GM19324 (cell line): ENCODE measurements around the gene SH3RF1.
A peak's percentile ranks its signal among the peaks of the same experiment; 100 is the strongest.

ENCODE experiments used
- ATAC-seq: cut with Tn5 transposase; IDR thresholded peaks from one replicate; pipeline ENCODE4 v1.9.1; 2021; ENCODE audit warnings: mild to moderate bottlenecking, moderate library complexity; ENCODE audit not compliant: unreplicated experiment, low FRiP score

Gene SH3RF1

GRCh38 chr4:169167957-169168858, 102.5 kb downstream of the SH3RF1 start:
- ATAC-seq: peak; percentile 78

DNA sequence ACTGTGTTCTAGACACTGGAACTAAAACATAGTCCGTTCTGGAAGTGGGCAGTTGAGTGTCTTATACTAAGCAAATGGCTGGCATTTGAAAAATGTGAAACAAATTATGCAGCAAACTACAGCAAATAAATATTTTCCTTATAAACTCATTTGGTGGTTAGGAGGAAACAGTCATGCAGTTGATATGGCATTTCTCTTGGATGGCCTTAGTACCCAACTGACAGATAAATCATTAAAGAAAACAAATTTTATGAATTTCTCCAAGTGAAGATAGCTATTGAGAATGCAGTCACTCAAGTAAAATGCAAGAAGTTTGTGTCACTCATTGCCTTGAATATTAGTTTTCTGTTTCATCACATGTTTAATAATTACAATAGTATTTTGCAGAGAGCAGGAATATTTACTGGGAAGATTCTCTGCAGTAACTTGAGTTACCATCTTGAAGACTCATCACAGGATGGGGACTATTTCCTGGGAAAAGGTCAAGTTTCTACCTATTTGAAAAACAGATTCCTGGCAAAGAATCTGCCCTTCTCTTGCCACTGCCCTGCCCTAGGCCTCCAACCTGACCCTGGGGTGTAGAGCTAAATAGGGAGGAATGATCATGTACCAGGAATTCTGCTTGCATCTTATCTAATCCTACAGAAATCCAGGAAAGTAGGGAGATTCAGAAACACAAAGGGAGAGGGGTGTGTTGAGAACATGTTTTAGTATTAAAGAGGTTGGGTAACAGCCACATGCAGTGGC, 105.9 kb downstream of the SH3RF1 start:
- ATAC-seq: no peak

GRCh38 chr4:169163947-169164668, 106.6 kb downstream of the SH3RF1 start:
- no peak for ATAC-seq

- no peak for ATAC-seq
Measured at GRCh38 chr4:169163495-169163894, 107.3 kb downstream of the SH3RF1 start.

DNA sequence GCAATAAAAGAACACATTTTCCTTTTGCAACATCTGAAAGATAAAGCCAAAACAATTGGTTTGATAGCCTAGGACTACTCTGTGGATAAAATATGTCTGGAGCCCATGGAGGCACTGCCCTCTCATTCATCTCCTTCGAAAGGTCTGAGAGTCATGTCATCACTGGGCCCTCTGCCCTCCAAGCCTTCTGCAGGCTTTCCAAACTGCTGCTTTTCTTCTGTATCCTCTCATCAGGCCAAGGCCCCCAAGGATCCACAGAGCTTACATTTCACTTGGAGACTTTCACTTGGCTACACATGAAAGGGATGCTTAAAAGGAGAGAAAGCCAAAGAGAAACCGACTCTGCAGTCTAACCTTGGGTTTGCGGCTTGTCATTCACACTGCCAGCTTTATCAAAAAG, 109.9 kb downstream of the SH3RF1 start:
- no peak for ATAC-seq

DNA sequence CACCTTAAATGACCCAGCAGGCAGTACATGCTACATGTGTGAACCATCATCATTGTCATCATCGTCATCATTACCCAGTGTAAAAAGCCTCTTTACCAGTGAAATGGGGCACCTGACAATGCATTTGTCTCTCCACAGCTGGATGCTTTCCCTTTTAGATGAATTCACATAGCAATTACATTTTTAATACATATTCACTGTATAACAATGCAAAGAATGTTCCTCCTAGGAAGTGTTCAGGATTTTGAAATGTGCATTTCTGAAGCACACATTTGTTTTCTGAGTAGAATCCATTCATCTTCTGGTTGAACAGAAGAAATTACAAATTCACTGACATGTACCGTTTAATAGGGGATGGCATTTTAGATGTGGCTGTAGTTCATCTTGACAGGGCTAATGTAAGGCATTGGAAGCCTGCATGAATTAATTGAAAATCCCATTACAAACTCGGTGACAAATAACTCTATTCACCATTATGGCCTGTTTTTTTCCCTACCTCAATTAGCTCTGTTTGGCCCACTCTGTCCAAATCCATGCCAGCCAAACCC, 111.1 kb downstream of the SH3RF1 start:
- ATAC-seq: no peak

DNA sequence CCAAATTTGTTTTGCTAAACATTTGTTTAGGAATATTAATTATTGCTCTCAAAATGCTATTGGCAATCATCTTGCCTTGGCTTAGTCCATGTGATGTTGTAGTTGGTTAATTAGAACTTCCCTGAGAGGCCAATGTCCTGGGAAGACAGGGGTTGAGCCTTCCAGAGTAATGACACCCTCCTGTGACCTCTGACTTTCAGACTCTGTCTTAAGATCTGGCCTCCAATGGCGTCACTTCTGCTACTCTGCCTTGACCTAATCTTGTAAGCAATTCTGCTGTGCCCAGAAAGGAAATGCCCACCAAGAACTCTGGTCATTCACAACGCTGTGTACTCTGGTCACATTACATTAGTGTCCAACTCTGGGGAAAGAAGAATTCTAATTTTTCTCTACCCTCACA, 111.9 kb downstream of the SH3RF1 start:
- no peak for ATAC-seq

GRCh38 chr4:169158046-169158445, 112.7 kb downstream of the SH3RF1 start:
- no peak for ATAC-seq

DNA sequence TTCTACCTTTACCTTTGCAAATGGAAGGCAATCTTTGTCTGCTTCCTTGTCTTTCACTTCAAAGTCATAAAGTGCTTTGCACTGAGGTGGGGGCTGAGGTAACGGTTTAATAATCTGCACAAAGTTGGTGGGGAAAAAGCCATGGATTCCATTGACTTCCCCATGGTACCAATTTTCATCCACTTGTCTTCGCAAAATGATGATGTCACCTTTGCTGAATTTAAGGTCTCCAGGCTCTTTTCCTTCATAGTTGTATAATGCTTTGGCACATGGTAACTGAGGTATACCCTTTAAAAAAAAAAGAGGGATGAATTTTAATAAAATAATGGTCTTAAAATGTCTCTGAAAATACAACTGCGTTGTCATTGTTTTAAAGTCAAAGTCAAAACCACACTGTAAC, 114.4 kb downstream of the SH3RF1 start:
- no peak for ATAC-seq

GRCh38 chr4:169154121-169154520, 116.6 kb downstream of the SH3RF1 start:
- no peak for ATAC-seq

DNA sequence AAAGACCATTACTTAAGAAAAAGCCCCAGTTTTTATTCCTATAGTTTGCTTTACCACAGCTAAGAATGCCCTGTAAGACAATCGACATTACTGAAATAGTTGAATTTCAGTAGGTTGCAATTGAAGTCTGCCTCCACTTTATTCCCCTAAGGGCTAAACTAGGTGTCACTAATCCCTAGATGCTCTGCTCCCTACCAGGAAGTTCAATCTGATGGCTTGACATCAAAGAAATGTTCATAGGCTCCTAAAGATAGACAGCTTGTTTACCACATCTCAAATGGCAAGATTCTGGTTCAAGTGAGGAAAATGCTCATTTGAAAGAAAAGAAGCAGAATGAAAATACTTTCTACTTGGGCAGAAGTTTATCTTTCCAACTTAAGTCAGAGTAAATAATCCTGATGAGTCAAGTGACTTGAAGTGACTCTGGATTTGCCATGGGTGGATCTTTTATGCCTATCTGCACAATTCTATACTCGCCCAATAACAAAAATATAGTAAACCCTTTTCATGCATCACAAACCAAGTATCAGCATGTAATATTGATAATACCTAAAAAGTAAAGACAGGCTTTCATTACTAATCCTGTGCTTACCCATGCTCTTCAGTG, 117.2 kb downstream of the SH3RF1 start:
- ATAC-seq: no peak

GRCh38 chr4:169152899-169153298, 117.9 kb downstream of the SH3RF1 start:
- no peak for ATAC-seq

GRCh38 chr4:169152098-169152497, 118.7 kb downstream of the SH3RF1 start:
- no peak for ATAC-seq

DNA sequence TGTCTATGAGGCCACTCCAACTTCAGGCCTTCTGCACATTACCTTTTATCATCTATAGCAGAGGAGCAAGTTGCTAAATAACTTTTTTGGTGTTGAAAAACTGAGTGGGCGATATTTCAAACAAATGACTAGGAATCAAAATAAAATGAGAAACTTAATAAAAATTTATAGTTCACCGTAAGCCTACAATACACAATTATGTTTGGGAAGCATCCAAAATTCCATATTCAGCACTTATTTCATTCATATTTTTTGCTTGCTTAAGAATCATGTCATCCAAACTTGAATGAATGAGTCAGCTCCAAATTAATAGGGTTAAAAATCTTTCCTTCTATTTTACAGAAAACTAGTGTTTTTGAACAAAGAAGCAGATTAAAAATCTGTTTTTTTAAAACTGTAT, 119.1 kb downstream of the SH3RF1 start:
- ATAC-seq: no peak

- ATAC-seq: no peak
Measured at GRCh38 chr4:169150806-169151205, 120.0 kb downstream of the SH3RF1 start.

DNA sequence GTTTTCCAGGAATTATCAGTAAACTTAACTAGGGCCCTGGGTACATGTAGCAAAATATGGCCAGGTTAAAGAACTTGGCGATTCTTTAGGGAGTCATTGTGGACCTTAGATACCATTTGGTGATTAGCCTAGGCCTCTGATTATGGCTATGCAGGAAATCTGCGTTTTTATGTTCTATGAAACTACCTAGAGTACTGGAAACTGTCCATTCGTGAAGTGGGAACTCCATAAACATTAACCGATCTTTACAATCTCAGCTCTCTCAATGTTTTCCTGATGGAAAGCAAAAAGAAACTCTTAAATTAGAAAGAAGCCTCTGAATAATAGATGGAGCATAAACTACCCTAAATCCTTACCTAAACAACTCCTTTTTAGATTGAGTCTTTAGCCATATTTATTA, 121.9 kb downstream of the SH3RF1 start:
- ATAC-seq: no peak

DNA sequence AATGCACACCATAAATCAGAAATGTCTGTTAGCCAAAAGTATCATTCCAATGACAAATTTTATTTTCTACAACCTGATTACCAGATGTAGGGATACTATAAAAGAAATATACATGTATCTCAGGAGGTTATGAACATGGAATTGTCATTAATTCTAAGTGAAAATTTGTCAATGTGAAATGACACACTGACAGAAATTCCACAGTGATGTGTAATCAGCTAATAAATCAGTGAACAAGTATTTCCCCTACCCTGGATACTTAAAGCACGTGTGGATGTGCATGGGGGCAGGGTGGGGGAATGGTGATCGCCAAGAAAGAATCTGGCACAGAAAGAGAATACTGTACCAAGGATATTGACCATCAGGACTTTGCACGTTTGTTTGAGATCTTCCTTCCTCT, 123.6 kb downstream of the SH3RF1 start:
- ATAC-seq: no peak

DNA sequence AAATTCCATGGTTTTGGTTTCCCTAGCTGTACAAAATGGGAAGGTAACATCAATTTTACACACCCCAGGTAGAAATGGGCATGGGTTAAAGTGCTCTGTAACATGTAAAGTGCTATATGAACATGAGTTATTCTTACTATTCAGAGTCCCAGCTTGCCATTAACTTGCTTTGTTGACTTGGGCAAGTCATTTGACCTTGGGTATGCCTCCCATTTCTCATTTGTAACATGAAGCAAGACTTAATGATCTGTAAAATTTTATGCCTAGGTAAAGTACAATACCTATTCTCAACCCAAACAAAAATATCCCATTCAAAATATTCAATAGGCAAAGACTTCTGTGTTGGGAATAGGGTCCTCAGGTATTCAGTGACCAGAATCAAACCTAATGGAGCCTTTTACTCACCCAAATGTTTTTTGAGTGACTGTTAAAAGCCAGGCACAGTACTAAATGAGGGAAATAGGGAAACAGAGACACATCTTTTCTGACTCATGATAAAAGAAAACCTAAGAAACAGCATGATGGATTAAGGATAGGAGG, 126.6 kb downstream of the SH3RF1 start:
- ATAC-seq: no peak

DNA sequence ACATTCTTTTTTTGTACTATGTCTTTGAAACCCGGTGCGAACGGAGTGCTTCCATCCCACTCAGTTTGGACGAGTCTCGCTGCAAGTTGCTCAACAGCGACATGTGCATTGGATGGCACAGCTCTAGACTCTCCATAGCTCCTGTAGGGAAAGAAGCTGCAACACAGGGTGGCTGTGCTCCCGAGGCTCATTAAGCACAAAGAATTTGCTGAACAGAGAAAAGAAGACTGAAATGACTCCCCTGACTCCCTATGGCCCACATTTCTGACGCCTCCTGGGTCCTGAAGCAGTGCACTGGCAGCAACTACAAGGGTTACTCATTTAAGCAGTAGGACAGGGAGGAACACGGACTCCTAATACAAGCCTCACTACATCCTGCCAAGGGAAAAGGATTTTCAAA, 127.4 kb downstream of the SH3RF1 start:
- ATAC-seq: no peak

DNA sequence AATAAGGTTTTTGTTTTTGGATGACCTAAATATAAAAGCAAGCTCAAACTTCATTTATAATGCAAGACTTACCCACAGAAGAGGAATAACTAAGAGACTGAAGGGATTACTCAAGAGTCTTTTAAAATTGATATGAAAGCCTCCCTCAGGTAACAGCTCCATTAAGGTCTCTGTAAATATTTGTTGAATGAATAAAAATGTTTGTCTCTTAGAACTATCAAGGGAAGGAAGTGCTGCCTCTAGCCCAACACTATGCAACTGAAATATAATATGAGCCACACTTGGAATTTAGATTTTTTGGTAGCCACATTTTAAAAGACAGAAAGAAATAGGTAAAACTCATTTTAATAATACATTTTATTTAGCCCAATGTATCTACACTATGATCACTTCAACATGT, 127.8 kb downstream of the SH3RF1 start:
- ATAC-seq: no peak
